Activated CD8-positive, alpha-beta T cell treated with anti-CD3 and anti-CD28 coated beads, Interleukin-2, amount 10 ng/mL, durations not matched to agents 7 days and 5 days (primary cell): ENCODE results near the gene FOXO1. TPM values are rescaled to one million over a fixed set of nuclear protein-coding genes. Genes with fewer than 3 reads are reported as not detected.

Experiments
- ATAC-seq: fragments of 150-1000 bp; cut with Tn5 transposase; one replicate; pipeline ENCODE4 v1.10.0; 2021; ENCODE audit warnings: moderate library complexity
- CTCF ChIA-PET: fragments of 350-600 bp; sonication (Branson Sonifier 250); formaldehyde crosslinking; loops from one replicate; lab custom pipeline; 2021; ENCODE audit warnings: antibody characterized with exemption; lab: Charles Lee
- POLR2A ChIA-PET: fragments of 350-600 bp; sonication (Branson Sonifier 250); formaldehyde crosslinking; loops from one replicate; lab custom pipeline; 2021; ENCODE audit warnings: antibody characterized with exemption; lab: Charles Lee
- DNase-seq: peaks from one replicate; pipeline ENCODE4 v3.0.0-alpha.2; 2020
- H3K27ac Mint-ChIP-seq: one replicate; pipeline ENCODE4 v1.8.0; 2021; ENCODE audit warnings: mild to moderate bottlenecking, mixed read lengths
- H3K27me3 Mint-ChIP-seq: one replicate; pipeline ENCODE4 v1.8.0; 2021; ENCODE audit warnings: low read depth, mixed read lengths
- H3K36me3 Mint-ChIP-seq: one replicate; pipeline ENCODE4 v1.8.0; 2021; ENCODE audit warnings: low read depth, mixed read lengths
- H3K4me1 Mint-ChIP-seq: one replicate; pipeline ENCODE4 v1.8.0; 2021; ENCODE audit warnings: low read depth, mixed read lengths
- H3K4me3 Mint-ChIP-seq: one replicate; pipeline ENCODE4 v1.8.0; 2021; ENCODE audit warnings: mild to moderate bottlenecking, mixed read lengths
- H3K9me3 Mint-ChIP-seq: one replicate; pipeline ENCODE4 v1.8.0; 2022; ENCODE audit warnings: mixed read lengths; ENCODE audit not compliant: insufficient read depth
- total RNA-seq, 2 experiments: library from RNA; stranded (reverse); gene quantifications; one replicate each; pipeline ENCODE4 v1.2.3, GENCODE V29; 2021

FOXO1 gene
- total RNA-seq, 2 experiments from 2014 or later = 23.1 to 24.0 TPM

DNA sequence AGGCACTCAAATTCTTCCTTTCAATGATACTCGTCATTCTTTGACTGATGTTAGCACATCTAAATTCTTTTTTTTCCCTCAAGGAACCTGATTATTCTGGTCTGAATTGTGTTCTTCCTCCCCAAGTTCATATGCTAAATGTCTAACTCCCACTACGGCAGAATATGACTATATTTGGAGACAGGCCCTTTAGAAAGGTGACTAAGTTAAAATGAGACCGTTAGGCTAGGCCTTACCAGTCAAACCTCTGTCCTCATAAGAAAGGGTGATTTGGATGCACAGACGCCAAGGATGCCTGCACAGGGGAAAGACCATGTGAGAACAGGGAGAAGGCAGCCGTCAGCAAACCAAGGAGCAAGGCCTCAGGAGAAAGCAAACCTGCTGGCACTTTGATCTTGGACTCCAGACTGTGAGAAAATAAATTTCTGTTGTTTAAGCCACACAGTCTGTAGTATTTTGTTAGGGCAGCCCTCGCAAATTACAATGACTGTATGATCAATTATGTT, 13.1 kb upstream of the FOXO1 start:
- no peaks in the 10 kb centered on the region for H3K9me3 Mint-ChIP-seq
- no peak for DNase-seq
- H3K4me1 Mint-ChIP-seq = peaks cover 7% of the 10 kb centered on the region
- CTCF ChIA-PET = interaction anchor here (1.2 to 2.8 kb wide), 3 partner anchors 11 to 995 kb away, joined by 3 to 8 read pairs (median 3); no protein-coding TSS in a partner anchor
- no peak overlapping the region for H3K4me3 Mint-ChIP-seq
- no peaks in the 10 kb centered on the region for H3K27me3 Mint-ChIP-seq
- no peak for ATAC-seq
- POLR2A ChIA-PET = no interaction called here
- H3K27ac Mint-ChIP-seq = no peak overlapping the region
- H3K36me3 Mint-ChIP-seq = no peaks in the 10 kb centered on the region

DNA sequence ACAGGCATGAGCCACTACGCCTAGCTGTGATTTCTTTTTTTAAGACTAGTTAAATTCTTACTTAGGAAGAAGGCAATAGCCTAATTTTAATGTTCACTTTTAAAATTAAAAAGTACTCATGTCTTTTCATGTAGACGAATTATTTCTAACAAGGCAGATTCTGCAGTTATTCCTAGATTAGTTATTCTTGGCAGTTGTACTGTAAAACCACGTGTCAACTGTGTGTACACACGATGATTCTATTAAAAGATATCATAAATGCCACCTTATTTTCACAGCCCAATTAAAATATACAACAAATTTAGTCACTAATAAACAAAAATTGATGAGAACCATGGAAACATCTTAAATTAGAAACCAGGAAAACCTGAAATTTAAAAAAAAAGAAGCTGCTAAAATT, 10.6 kb upstream of the FOXO1 start:
- no peaks in the 10 kb centered on the region for H3K36me3 Mint-ChIP-seq
- no peaks in the 10 kb centered on the region for H3K27me3 Mint-ChIP-seq
- POLR2A ChIA-PET = no interaction called here
- CTCF ChIA-PET = interaction anchor here (1.6 kb wide), 1 partner anchor 9 kb away, joined by 3 read pairs; no protein-coding TSS in a partner anchor
- no peak for ATAC-seq
- no peak for DNase-seq
- no peak overlapping the region for H3K27ac Mint-ChIP-seq
- peaks cover 9% of the 10 kb centered on the region for H3K4me1 Mint-ChIP-seq
- no peaks in the 10 kb centered on the region for H3K9me3 Mint-ChIP-seq
- H3K4me3 Mint-ChIP-seq = no peak overlapping the region

DNA sequence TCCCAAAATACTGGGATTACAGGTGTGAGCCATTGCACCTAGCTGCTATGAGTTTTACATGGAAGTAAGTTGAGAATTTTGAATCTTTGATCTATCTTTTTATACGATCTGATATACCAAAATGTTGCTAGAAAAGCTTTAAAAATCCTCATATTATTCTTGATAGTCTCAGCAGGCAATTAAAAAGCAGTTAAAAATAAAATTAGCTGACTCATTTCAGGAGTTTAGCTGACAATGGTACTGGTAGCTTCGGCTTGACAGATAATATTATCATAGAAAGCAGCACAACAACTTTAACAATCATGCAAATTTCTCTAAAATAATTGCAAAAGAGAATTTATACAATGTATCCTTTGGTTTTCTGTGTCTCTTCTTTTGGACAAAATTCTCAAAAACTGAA, 9.6 kb upstream of the FOXO1 start:
- CTCF ChIA-PET = interaction anchor here (0.7 to 1.6 kb wide), 4 partner anchors 8 to 1073 kb away, joined by 3 to 4 read pairs (median 3); partner anchors contain the start of gene LHFPL6
- no peak for ATAC-seq

GRCh38 chr13:40673414-40673813, 7.0 kb upstream of the FOXO1 start:
- no peak overlapping the region for H3K27ac Mint-ChIP-seq
- CTCF ChIA-PET = interaction anchor here (0.7 to 4.0 kb wide), 4 partner anchors 10 to 730 kb away, joined by 3 to 27 read pairs (median 4); no protein-coding TSS in a partner anchor
- ATAC-seq = no peak
- H3K36me3 Mint-ChIP-seq = no peaks in the 10 kb centered on the region
- H3K9me3 Mint-ChIP-seq = no peaks in the 10 kb centered on the region
- H3K4me3 Mint-ChIP-seq = no peak overlapping the region
- POLR2A ChIA-PET = interaction anchor here (0.7 to 1.3 kb wide), 2 partner anchors 10 to 60 kb away, joined by 3 to 4 read pairs; no protein-coding TSS in a partner anchor
- peaks cover 21% of the 10 kb centered on the region for H3K4me1 Mint-ChIP-seq
- H3K27me3 Mint-ChIP-seq = no peaks in the 10 kb centered on the region
- no peak for DNase-seq

More for the DNA sequence above, 9.6 kb upstream of the FOXO1 start:
- Mint-ChIP-seq H3K27ac (no peak overlapping the region), H3K36me3 (no peaks in the 10 kb centered on the region), H3K4me1 (peaks cover 10% of the 10 kb centered on the region), H3K27me3 (no peaks in the 10 kb centered on the region), H3K9me3 (no peaks in the 10 kb centered on the region), H3K4me3 (no peak overlapping the region)
- no peak for DNase-seq
- POLR2A ChIA-PET = no interaction called here

GRCh38 chr13:40672765-40673397, 6.4 kb upstream of the FOXO1 start:
- H3K27me3 Mint-ChIP-seq = no peaks in the 10 kb centered on the region
- H3K27ac Mint-ChIP-seq = no peak overlapping the region
- ATAC-seq (no peak), DNase-seq (no peak)
- H3K9me3 Mint-ChIP-seq = no peaks in the 10 kb centered on the region
- peaks cover 26% of the 10 kb centered on the region for H3K4me1 Mint-ChIP-seq
- no peaks in the 10 kb centered on the region for H3K36me3 Mint-ChIP-seq
- ChIA-PET CTCF (interaction anchor here (0.7 to 4.0 kb wide), 4 partner anchors 10 to 730 kb away, joined by 3 to 27 read pairs (median 4); no protein-coding TSS in a partner anchor), POLR2A (interaction anchor here (0.7 to 1.3 kb wide), 2 partner anchors 9 to 60 kb away, joined by 3 to 4 read pairs; no protein-coding TSS in a partner anchor)
- no peak overlapping the region for H3K4me3 Mint-ChIP-seq

- ChIA-PET POLR2A (interaction anchor here (1.3 kb wide), 1 partner anchor 59 kb away, joined by 4 read pairs; no protein-coding TSS in a partner anchor), CTCF (interaction anchor here (1.3 to 4.0 kb wide), 3 partner anchors 11 to 729 kb away, joined by 3 to 27 read pairs (median 6); no protein-coding TSS in a partner anchor)
- no peaks in the 10 kb centered on the region for H3K9me3 Mint-ChIP-seq
- H3K27me3 Mint-ChIP-seq = no peaks in the 10 kb centered on the region
- DNase-seq = no peak
- H3K4me1 Mint-ChIP-seq = peaks cover 33% of the 10 kb centered on the region
- no peak for ATAC-seq
- no peaks in the 10 kb centered on the region for H3K36me3 Mint-ChIP-seq
- no peak overlapping the region for H3K4me3 Mint-ChIP-seq
- H3K27ac Mint-ChIP-seq = no peak overlapping the region
Measured at GRCh38 chr13:40671956-40672764, 5.7 kb upstream of the FOXO1 start.

DNA sequence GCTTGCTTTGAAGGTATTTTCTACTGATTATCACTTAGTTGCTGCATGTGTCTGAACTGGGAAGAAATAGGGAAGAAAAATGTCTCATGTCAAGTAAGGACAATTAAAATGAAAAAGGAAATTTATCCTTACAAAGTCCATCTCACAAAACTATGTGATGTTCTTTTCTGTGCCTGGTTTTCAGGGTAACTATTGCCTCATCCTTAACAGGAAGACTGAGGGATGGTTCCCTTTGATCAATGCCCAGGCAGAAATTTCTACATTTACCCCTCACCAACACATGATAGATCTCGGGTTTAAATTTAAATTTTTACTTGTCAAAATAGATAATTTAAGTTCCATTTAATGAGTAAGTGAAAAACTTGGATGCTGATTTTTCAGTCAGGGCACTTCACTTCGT, 3.9 kb upstream of the FOXO1 start:
- Mint-ChIP-seq H3K27me3 (no peaks in the 10 kb centered on the region), H3K9me3 (no peaks in the 10 kb centered on the region), H3K27ac (no peak overlapping the region), H3K36me3 (peaks cover 2% of the 10 kb centered on the region), H3K4me3 (no peak overlapping the region), H3K4me1 (peaks cover 33% of the 10 kb centered on the region)
- CTCF ChIA-PET = no interaction called here
- DNase-seq = no peak
- POLR2A ChIA-PET = no interaction called here
- no peak for ATAC-seq

DNA sequence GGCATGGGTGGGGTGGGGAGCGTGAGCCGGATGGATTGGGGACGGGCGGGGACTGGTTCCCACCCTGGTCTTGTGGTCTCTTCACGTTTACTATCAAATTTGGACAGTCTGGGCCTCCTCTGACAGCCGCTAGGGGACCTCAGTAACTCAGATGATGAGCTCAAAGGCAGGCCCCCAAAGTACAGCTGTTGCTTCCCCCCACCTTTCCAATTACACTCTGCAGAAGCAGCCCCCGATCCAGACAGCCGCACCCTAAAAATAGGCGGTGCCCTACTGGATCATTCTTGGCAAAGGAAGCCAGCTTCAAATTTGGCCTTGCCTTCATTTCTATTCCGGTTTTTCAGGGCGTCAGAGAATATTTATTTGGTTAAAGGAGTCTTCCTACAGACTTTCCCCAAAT, 1.9 kb upstream of the FOXO1 start:
- H3K4me1 Mint-ChIP-seq = peaks cover 37% of the 10 kb centered on the region
- H3K27ac Mint-ChIP-seq = no peak overlapping the region
- CTCF ChIA-PET = interaction anchor here (0.6 to 2.5 kb wide), 30 partner anchors 8 to 726 kb away, joined by 3 to 20 read pairs (median 4); no protein-coding TSS in a partner anchor
- peaks cover 6% of the 10 kb centered on the region for H3K36me3 Mint-ChIP-seq
- H3K4me3 Mint-ChIP-seq = peak overlapping the region; percentile 78
- no peak for ATAC-seq
- peak; percentile 70 for DNase-seq
- H3K27me3 Mint-ChIP-seq = no peaks in the 10 kb centered on the region
- H3K9me3 Mint-ChIP-seq = no peaks in the 10 kb centered on the region
- POLR2A ChIA-PET = interaction anchor here (0.7 to 1.0 kb wide), 2 partner anchors 16 to 145 kb away, joined by 3 read pairs; no protein-coding TSS in a partner anchor

GRCh38 chr13:40667622-40667978, 1.2 kb upstream of the FOXO1 start:
- CTCF ChIA-PET = interaction anchor here (1.0 to 2.5 kb wide), 16 partner anchors 12 to 598 kb away, joined by 3 to 20 read pairs (median 6); no protein-coding TSS in a partner anchor
- H3K4me3 Mint-ChIP-seq = peak overlapping the region; percentile 78
- peaks cover 38% of the 10 kb centered on the region for H3K4me1 Mint-ChIP-seq
- peak overlapping the region; percentile 80 for H3K27ac Mint-ChIP-seq
- H3K36me3 Mint-ChIP-seq = peaks cover 8% of the 10 kb centered on the region
- no peaks in the 10 kb centered on the region for H3K27me3 Mint-ChIP-seq
- H3K9me3 Mint-ChIP-seq = no peaks in the 10 kb centered on the region
- ATAC-seq = no peak
- peak; percentile 39 for DNase-seq
- POLR2A ChIA-PET = interaction anchor here (1.0 kb wide), 1 partner anchor 15 kb away, joined by 3 read pairs; no protein-coding TSS in a partner anchor

DNA sequence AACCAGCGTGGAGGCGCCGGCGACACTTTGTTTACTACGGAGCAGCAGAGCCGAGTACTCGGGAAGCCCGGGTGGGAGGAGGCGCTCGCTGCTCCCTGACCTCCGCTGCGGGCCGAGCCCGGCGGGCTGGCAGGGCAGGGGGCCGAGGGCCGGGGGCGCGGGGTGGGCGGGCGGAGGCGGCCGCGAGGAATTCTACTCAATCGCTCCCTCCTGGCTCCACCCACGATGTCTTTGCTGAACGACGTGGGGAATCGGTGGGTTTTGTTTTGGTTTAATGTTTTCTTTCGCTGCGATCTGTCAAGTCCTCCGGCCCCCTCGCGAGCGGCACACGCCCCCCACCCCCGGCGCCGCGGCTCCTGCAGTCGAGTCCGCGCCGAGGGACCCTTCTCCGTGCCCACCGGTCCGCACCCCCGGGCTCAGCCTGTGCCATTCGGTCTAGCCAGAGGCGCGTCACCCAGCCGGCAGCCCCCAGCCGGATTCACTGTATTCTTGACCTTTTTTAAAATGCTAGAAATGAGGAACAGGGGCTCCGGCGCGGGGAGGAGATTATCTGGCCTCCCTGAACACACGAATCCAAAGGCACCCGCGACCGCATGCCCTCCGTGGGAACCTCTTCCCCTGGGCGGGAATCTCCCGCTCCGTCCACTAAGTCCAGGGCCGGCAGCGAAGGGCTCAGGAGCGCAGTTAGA, 636 bp upstream of the FOXO1 start:
- Mint-ChIP-seq H3K27ac (peak overlapping the region; percentile 80), H3K4me1 (peaks cover 40% of the 10 kb centered on the region), H3K36me3 (peaks cover 10% of the 10 kb centered on the region), H3K27me3 (no peaks in the 10 kb centered on the region), H3K4me3 (peak overlapping the region; percentile 78), H3K9me3 (no peaks in the 10 kb centered on the region)
- ATAC-seq (peak; percentile 24), DNase-seq (no peak)
- CTCF ChIA-PET = interaction anchor here (1.0 to 2.5 kb wide), 10 partner anchors 12 to 479 kb away, joined by 3 to 20 read pairs (median 8); no protein-coding TSS in a partner anchor
- POLR2A ChIA-PET = interaction anchor here (3.4 kb wide), 2 partner anchors 26 to 53 kb away, joined by 14 to 19 read pairs; no protein-coding TSS in a partner anchor
